Measurements from ENCODE around the gene ZSCAN4. TPM values are rescaled to one million over a fixed set of nuclear protein-coding genes. Genes with fewer than 3 reads are reported as not detected.

ZSCAN4 gene
- total RNA-seq, 1 experiment from 2014 or later = not detected

GRCh38 chr19:57671124-57671895, 2.6 kb downstream of the ZSCAN4 start:
- Histone ChIP-seq H2AK5ac (ENCODE audit: insufficient read length, low read length) (no peak overlapping the region), H4K8ac (replicated peaks; ENCODE audit: insufficient read length, low read depth, low read length) (no peak overlapping the region), H4K5ac (ENCODE audit: insufficient read length, low read depth, low read length) (no peak overlapping the region), H3T11ph (ENCODE audit: low read length) (no peak overlapping the region), H3K27ac (ENCODE audit: insufficient read length, low read depth, low read length) (no peak overlapping the region), H3K4me2 (ENCODE audit: insufficient read depth, insufficient read length, low read length) (no peak overlapping the region), H2BK20ac (ENCODE audit: low read depth, low read length, poor library complexity, severe bottlenecking) (no peak overlapping the region), H4K20me1 (ENCODE audit: control insufficient read depth, insufficient read depth, insufficient read length) (no peaks in the 10 kb centered on the region), H3K9me3 (ENCODE audit: control insufficient read depth, low read depth, low read length) (no peaks in the 10 kb centered on the region), H3K4me1 (ENCODE audit: insufficient read depth, low read length) (peaks cover 3% of the 10 kb centered on the region; the same call in 1 of the 2 replicates), H3K79me1 (ENCODE audit: insufficient read depth, low read depth, low read length, poor library complexity, severe bottlenecking) (no peaks in the 10 kb centered on the region), H2AFZ (ENCODE audit: low read length) (no peak overlapping the region), H2BK120ac (ENCODE audit: low read depth, low read length, poor library complexity, severe bottlenecking) (no peak overlapping the region), H2BK15ac (ENCODE audit: low read depth, low read length) (no peak overlapping the region), H2BK12ac (ENCODE audit: insufficient read length, low read depth, low read length) (no peak overlapping the region), H3K9ac (ENCODE audit: extremely low read depth, insufficient read length, low read length) (no peak overlapping the region), H2BK5ac (ENCODE audit: insufficient read length, low read length) (no peak overlapping the region), H3K14ac (ENCODE audit: insufficient read depth, low read length) (no peak overlapping the region), H3K18ac (ENCODE audit: insufficient read length, low read depth, low read length) (no peak overlapping the region), H3K79me2 (ENCODE audit: insufficient read depth, low read length) (no peaks in the 10 kb centered on the region), H3K23ac (ENCODE audit: insufficient read length, low read depth, low read length) (no peak overlapping the region), H3K4ac (ENCODE audit: low read depth, low read length) (no peak overlapping the region), H3K27me3 (ENCODE audit: insufficient read depth, low read length) (no peaks in the 10 kb centered on the region), H4K91ac (ENCODE audit: insufficient read length, low read depth, low read length) (no peak overlapping the region), H3K56ac (ENCODE audit: insufficient read length, low read depth, low read length) (no peak overlapping the region), H3K23me2 (ENCODE audit: insufficient read length, low read depth, low read length, poor library complexity, severe bottlenecking) (no peaks in the 10 kb centered on the region)
- no peaks in the 10 kb centered on the region for H3K9me3 Mint-ChIP-seq
- DNase-seq = no peak
- no CpG with 5 or more reads among the region's 7 CpGs for WGBS (ENCODE audit: extremely low coverage, insufficient read length, low lambda C conversion rate)
- H3K4me3 Mint-ChIP-seq = no peak overlapping the region
- peaks cover 7% of the 10 kb centered on the region in 2 experiments for H3K4me1 Mint-ChIP-seq
- no peaks in the 10 kb centered on the region for H3K36me3 Mint-ChIP-seq (ENCODE audit: insufficient read depth in 1 of 3, low read depth in 3 of 3)
- no peak for TF ChIP-seq CTCF (conservative IDR thresholded peaks at IDR 0.05)
- H3K27me3 Mint-ChIP-seq (ENCODE audit: low read depth) = peaks cover 53% of the 10 kb centered on the region
- H3K27ac Mint-ChIP-seq = no peak overlapping the region

Data from H9 (cell line).